Liver (tissue), 3 donors: ENCODE measurements around the gene ORM2.
"Not testable (repeated sequence)": the region's sequence is repeated elsewhere in the genome, so short reads cannot be mapped to it uniquely, and the experiment has no call there.

Experiments used
- TAF1 ChIP-seq: conservative IDR thresholded peaks from 2 replicates; pipeline ENCODE4 v1.6.1; 2016; ENCODE audit warnings: antibody characterized with exemption, mild to moderate bottlenecking
- TF ChIP-seq, protein P1 (sequence below): fragments of 150-350 bp; IDR thresholded peaks from 2 replicates; pipeline ENCODE4 v1.5.1; 2017; ENCODE audit warnings: improper control_type of control experiment, low read depth, low read length; ENCODE audit not compliant: missing input control
- TF ChIP-seq, protein P2 (sequence below): IDR thresholded peaks from 2 replicates; pipeline ENCODE4 v1.6.1; 2016; ENCODE audit warnings: antibody characterized with exemption
- donor health status: healthy.
- donor health status: healthy.

DNA sequence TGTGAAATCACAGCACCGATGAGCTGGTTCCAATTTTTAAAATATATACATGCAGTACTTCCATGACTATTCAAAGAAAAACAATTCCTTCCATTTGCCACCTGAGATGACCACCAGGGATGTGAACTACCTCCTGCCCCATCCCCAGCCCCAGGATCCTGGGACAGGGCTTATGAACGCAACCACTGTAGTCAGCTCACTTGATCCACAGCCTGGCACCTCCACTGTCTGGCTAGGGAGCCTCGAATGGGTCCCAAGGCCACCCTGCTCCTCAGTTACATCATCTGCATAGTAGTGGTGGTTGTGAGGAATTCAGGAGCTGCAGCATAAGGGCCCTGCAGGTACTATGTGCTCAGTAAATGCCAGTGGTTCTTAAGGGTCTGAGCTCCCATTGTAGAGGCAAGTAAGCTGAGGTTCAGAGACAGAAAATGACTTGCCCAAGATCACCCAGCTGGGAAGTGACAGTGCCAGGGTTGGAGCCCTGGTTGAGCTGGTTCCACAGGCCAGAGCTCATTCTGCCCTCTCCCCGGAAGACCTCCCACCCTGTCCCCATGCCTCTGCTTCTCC, 2.9 kb downstream of the ORM2 start:
- TF ChIP-seq, protein P1, sequence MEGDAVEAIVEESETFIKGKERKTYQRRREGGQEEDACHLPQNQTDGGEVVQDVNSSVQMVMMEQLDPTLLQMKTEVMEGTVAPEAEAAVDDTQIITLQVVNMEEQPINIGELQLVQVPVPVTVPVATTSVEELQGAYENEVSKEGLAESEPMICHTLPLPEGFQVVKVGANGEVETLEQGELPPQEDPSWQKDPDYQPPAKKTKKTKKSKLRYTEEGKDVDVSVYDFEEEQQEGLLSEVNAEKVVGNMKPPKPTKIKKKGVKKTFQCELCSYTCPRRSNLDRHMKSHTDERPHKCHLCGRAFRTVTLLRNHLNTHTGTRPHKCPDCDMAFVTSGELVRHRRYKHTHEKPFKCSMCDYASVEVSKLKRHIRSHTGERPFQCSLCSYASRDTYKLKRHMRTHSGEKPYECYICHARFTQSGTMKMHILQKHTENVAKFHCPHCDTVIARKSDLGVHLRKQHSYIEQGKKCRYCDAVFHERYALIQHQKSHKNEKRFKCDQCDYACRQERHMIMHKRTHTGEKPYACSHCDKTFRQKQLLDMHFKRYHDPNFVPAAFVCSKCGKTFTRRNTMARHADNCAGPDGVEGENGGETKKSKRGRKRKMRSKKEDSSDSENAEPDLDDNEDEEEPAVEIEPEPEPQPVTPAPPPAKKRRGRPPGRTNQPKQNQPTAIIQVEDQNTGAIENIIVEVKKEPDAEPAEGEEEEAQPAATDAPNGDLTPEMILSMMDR, result not testable (repeated sequence)
- not testable (repeated sequence) for TF ChIP-seq TAF1
- TF ChIP-seq, protein P2, sequence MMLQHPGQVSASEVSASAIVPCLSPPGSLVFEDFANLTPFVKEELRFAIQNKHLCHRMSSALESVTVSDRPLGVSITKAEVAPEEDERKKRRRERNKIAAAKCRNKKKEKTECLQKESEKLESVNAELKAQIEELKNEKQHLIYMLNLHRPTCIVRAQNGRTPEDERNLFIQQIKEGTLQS, result not testable (repeated sequence)
